H1 (cell line): Measurements from ENCODE around the gene TMUB1.

Experiments used
- ATF3 ChIP-seq: IDR thresholded peaks from 2 replicates; pipeline ENCODE4 v1.6.1; 2011; ENCODE audit warnings: low read depth, mild to moderate bottlenecking, low read length; ENCODE audit not compliant: insufficient read depth
- CBX5 ChIP-seq: fragments of 300-800, 300-1000 bp; sonication (generic); IDR thresholded peaks from 2 replicates; pipeline ENCODE4 v1.7.1; 2016; ENCODE audit warnings: antibody characterized with exemption, low read length, low read depth
- GABPA ChIP-seq: IDR thresholded peaks from 2 replicates; pipeline ENCODE4 v1.6.1; 2011; ENCODE audit warnings: mild to moderate bottlenecking, low read length, moderate library complexity, borderline replicate concordance; ENCODE audit not compliant: insufficient read depth
- POLR2AphosphoS5 ChIP-seq: IDR thresholded peaks from 2 replicates; pipeline ENCODE4 v1.6.1; 2011; ENCODE audit warnings: low read depth, low read length
- TF ChIP-seq, protein P1 (sequence below), 3 experiments: IDR thresholded peaks; 1 replicate in 2 of 3; 2 replicates in 1 of 3; pipeline versions ENCODE4 v1.5.1 to v1.6.1; 2011; ENCODE audit warnings: low read length in 3 of 3, mild to moderate bottlenecking in 3 of 3, inconsistent platforms in 2 of 3, low read depth in 1 of 3, moderate library complexity in 1 of 3; ENCODE audit not compliant: insufficient read depth in 1 of 3; ENCODE audit errors: control extremely low read depth in 1 of 3

DNA sequence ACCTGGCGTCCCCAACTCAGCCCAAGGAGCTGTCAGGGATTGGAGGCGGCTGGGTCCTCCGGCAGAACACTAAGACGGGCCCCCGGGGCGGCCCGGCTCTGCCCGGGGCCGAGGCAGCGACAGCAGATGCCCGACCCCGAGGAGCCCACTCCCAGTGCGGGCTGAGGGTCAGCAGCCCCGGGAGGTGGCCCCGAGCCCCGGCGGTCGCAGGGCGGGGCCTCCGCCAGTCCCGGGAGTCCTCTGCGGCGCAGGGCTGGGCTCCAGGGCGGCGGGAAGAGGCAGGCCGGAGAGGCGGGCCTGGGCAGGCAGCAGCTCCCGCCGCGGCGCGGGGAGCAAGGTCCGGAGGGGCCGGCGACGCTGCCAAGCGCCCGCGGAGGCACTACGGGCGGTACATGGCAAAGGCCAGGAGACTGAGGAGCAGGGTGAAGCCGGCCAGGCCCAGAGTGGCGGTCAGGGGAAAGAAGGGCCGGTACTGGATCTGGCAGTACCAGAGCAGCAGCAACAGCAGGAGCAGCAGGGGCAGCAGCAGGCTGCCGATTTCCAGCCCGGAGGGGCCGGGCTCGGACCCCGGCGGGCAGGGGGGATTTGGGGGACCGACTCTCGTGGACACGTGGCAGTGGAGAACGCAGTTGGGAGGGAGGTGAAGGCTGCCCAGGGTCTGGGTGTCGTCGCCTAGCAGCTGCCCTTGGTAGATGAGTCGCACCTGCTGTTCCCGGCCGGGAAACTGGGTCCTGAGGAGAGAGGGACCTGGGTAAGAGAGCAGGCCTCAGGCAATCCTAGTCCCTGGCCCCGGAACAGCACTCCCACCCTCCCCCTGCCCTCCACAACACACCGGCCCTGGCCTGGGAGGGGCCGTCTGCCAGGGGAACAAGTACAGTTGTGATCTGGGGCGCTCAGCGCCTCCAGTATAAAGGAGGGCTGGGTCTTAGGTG is 1.9 kb downstream of the TMUB1 start:
- TF ChIP-seq, protein P1, sequence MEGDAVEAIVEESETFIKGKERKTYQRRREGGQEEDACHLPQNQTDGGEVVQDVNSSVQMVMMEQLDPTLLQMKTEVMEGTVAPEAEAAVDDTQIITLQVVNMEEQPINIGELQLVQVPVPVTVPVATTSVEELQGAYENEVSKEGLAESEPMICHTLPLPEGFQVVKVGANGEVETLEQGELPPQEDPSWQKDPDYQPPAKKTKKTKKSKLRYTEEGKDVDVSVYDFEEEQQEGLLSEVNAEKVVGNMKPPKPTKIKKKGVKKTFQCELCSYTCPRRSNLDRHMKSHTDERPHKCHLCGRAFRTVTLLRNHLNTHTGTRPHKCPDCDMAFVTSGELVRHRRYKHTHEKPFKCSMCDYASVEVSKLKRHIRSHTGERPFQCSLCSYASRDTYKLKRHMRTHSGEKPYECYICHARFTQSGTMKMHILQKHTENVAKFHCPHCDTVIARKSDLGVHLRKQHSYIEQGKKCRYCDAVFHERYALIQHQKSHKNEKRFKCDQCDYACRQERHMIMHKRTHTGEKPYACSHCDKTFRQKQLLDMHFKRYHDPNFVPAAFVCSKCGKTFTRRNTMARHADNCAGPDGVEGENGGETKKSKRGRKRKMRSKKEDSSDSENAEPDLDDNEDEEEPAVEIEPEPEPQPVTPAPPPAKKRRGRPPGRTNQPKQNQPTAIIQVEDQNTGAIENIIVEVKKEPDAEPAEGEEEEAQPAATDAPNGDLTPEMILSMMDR (IDR thresholded peaks at IDR 0.05; ENCODE audit: control extremely low read depth in 1 of 3, insufficient read depth in 1 of 3, low read depth in 1 of 3, low read length in 3 of 3): no peak
- TF ChIP-seq POLR2AphosphoS5 (no peak), ATF3 (no peak), CBX5 (no peak), GABPA (no peak)
